Fibroblast of the conjunctiva (primary cell): ENCODE results near the gene FIGN.

ENCODE experiments used
- DNase-seq: peaks from one replicate; pipeline ENCODE4 v3.0.0-alpha.2; 2010; ENCODE audit warnings: low read depth

Gene FIGN

GRCh38 chr2:163664610-163665009 lies 71.2 kb downstream of the FIGN start:
- peak; percentile 35 for DNase-seq

DNA sequence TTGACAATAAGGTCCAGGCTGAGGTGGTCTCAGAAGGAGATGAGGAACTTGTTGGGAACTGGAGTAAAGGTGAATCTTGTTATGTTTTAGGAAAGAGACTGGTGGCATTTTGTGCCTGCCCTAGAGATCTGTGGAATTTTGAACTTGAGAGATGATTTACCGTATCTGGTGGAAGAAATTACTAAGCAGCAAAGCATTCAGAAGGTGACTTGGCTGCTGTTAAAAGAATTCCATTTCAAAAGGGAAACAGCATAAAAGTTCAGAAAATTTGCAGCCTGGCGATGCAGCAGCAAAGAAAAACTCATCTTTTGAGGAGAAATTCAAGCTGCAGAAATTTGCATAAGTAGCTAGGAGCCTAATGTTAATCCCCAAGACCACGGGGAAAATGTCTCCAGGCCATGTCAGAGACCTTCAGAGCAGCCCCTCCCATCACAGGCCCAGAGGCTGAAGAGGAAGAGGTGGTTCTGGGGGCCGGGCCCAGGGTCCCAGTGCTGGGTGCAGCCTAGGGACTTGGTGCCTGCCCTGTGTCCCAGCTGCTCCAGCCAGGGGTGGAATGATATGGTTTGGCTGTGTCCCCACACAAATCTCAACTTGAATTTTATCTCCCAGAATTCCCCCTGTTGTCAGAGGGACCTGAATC lies 73.5 kb downstream of the FIGN start:
- no peak for DNase-seq

DNA sequence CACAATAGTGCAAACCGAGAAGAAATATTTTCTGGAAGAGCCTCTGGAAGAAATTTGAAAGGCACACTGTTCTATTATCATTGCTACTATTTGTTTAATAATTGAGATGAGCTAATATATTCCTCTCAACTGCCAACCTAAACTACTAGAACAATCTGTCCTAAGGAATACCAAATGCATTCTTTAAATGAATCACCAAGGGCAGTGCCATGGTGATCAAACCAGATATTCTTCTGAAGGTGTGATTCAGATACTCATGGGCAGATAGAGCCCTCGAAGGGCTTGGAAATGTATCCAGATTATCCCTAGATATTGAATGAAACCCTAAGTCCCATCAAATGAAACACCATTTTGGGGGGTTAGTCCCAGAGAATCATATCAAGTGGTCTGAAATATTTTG lies 76.6 kb downstream of the FIGN start:
- DNase-seq = no peak

DNA sequence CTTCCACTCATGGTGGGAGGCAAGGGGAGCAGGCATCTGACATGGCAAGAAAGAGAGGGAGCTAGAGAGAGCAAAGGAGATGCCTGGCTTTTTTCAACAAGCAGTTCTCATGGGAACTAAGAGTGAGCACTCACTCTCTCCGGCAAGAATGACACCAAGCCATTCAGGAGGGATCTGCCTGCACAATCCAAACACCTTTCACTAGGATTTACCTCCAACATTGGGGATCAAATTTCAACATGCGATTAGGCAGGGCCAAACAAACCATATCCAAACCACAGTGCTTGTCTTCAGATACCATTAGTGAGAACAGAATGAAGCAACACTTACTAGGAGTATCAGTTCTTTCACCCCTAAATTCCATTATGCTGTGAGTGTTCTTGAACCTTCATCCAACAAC lies 77.3 kb downstream of the FIGN start:
- no peak for DNase-seq

DNA sequence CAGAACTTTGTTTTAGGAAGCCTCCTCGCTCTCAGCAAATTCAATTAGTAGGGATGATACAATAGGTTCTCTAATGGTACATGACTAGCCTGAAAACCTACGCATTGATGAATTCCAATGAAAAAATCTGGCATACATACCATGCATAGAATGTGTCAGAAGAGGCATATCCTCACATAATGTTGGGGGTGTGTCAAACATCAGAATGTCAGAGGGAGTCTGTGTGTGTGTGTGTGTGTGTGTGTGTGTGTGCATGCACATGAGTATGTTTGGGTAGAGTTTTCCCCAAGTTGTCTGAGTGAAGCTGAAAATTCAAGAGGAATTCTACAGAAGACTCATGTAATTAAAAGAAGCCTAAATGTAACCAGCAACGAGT lies 78.5 kb downstream of the FIGN start:
- DNase-seq = peak; percentile 51

GRCh38 chr2:163656622-163657280 lies 79.1 kb downstream of the FIGN start:
- no peak for DNase-seq

- no peak for DNase-seq
Measured at GRCh38 chr2:163655667-163656066, 80.1 kb downstream of the FIGN start.

- no peak for DNase-seq
Measured at GRCh38 chr2:163652751-163653150, 83.1 kb downstream of the FIGN start.

- DNase-seq = no peak
Measured at GRCh38 chr2:163649080-163649479, 86.7 kb downstream of the FIGN start.

- no peak for DNase-seq
Measured at GRCh38 chr2:163647300-163647699, 88.5 kb downstream of the FIGN start.

DNA sequence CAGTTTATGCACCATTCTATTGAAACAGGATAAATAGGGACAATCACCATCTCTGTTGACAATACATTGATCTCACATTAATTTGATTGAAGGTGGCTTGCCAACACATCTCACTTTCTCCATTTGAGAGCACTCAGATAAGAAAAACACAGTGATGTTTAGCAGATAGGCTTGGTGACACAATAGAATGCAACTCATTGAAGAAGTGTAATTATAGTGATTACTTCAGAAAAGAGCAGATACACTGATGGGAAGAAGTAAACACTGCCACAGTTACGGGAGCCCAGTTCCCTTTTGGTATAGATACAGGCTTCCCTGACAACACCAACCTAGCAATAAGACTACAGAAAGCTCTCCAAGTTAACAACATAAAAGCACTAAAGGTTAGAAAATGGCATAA lies 89.1 kb downstream of the FIGN start:
- no peak for DNase-seq

GRCh38 chr2:163644238-163644637 lies 91.6 kb downstream of the FIGN start:
- no peak for DNase-seq

GRCh38 chr2:163641986-163642385 lies 93.8 kb downstream of the FIGN start:
- DNase-seq = no peak

- no peak for DNase-seq
Measured at GRCh38 chr2:163640542-163641193, 95.1 kb downstream of the FIGN start.

GRCh38 chr2:163637871-163638270 lies 97.9 kb downstream of the FIGN start:
- no peak for DNase-seq

- no peak for DNase-seq
Measured at GRCh38 chr2:163633291-163633690, 102.5 kb downstream of the FIGN start.

GRCh38 chr2:163630836-163631235 lies 105.0 kb downstream of the FIGN start:
- DNase-seq = no peak

DNA sequence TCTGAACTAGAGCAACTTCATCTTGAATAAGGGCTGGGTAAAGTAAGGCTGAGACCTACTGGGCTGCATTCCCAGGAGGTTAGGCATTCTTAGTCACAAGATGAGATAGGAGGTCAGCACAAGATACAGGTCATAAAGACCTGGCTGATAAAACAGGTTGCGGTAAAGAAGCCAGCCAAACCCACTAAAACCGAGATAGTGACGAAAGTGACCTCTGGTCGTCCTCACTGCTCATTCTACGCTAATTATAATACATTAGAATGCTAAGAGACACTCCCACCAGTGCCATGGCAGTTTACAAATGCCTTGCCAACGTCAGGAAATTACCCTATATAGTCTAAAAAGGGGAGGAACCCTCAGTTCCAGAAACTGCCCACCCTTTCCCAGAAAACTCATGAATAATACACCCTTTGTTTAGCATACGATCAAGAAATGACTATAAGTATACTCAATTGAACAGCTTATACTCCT lies 109.1 kb downstream of the FIGN start:
- DNase-seq = no peak

- no peak for DNase-seq
Measured at GRCh38 chr2:163626208-163626607, 109.6 kb downstream of the FIGN start.

GRCh38 chr2:163625632-163626031 lies 110.2 kb downstream of the FIGN start:
- no peak for DNase-seq

DNA sequence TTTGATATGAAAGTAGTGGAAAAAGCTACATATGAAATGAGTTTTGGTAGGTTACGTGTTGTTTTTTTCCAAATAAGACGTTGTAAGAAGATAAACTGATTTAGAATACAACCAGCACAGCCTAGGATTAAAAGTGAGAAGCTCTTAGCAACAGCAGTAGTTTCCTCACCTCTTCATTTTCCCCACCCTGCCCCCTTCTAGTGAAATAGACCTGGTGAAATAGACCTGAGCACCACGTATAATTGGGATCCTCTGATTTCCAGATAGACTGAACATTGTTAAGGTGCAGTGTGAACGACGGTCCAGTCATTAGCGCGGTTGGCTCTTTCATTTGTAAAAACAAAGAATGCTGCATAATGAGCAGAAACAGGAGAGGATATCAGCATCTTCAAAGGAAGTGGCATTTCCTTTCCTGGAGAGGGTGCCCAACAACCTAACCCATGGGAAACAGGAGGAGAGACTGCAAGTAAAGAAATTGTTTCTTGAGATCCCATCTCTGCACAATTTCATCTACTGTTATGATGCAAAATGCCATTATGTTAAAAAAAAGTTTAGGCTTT lies 114.3 kb downstream of the FIGN start:
- DNase-seq = no peak

- DNase-seq = no peak
Measured at GRCh38 chr2:163617517-163617916, 118.3 kb downstream of the FIGN start.

- no peak for DNase-seq
Measured at GRCh38 chr2:163613266-163613731, 122.5 kb downstream of the FIGN start.
